Measurements from ENCODE around the gene SLC25A13.
"Not testable (repeated sequence)": the region's sequence is repeated elsewhere in the genome, so short reads cannot be mapped to it uniquely, and the experiment has no call there.

SLC25A13 gene

DNA sequence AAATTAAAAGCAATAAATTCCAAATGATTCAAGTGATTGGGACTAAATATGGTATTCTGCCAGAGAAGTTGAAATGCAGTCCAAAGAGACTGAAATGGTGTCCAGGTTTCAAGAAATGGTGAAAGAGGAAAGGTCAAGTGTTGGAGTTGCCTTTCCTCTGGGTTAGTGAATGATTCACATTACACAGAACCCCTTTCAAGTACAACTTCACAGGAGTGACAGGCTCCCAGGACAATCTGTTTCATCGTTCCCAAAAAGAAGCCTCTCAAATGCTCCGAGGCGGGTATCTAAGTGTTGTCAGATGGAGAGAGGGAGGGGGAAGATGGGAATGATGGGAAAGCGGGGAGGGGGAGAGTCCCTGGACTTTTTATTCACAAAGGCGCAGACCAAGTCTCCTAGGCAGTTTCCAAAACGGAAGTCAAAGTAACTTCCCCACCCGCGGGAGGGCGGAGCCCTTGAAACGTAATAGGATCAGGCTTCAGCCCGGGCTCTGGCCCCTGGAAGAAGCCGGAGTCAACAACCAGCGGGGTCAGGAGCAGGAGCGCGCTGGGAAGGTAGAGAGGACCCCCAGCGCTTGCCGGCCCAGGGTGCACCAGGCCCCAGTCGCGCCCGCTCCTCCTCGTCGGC, 754 bp downstream of the SLC25A13 start:
- DNase-seq: peak; percentile 60

DNA sequence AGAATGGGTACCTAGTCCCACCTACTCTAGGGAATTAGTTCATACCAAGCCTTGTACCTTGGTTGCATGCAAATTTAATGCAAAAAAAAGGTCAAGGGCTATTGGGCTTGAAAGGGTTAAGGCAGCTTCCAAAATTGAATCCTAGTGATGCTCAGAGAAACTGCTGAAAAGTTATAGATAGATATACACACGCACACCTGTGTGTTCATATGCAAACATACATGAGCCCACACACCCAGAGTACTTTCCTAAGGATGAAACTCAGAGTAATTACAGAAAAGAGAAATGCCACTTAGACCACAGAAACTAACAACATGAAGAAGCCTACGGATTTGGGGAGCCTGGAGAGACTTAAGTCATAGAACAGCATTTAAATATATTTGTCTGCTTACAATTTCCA, 1.5 kb downstream of the SLC25A13 start:
- no peak for DNase-seq

DNA sequence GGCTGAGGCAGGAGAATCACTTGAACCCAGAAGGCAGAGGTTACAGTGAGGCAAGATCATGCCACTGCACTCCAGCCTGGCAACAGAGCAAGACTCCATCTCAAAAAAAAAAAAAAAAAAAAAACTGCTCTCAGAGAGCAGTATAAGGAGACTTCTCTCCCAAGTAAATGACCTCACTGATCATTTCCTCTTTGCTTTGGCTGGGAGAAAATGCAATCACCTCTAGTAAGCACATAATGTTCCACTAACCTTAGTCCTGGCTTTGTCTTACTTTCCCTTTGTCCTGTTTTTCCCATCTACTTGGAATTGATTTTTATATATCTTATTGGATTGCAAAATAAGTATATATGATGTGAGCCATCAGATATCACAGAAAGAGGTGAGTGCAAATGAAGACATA, 2.5 kb downstream of the SLC25A13 start:
- DNase-seq: no peak

DNA sequence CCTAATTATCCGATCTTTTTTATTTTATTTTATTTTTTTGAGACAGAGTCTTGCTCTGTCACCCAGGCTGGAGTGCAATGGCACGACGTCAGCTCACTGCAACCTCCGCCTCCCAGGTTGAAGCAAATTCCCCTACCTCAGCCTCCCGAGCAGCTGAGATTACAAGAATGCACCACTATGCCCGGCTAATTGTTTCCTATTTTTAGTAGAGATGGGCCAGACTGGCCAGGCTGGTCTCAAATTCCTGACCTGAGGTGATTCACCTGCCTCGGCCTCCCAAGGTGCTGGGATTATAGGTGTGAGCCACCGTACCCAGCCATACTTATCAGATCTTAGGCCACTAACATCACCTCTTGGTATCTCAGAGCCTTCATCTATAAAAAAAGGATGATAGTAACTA, 4.9 kb downstream of the SLC25A13 start:
- no peak for DNase-seq

DNA sequence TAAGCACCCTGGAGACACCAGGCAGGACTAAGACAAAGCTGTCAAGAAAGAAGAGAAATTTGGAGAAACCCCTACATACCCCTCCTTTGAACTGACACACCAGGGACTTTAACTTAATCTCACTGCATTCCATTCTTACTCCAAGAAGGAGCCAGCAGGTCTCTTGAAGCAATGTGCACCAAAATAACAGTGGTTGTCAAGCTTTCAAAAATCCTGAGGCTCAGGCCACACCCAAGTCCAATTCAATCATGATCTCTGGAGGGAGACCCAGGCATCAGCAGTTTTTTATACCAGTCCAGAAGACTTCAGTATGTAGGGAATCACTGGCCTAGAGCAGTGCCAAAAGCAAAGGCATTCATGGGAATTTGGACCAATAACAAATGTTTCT, 6.8 kb downstream of the SLC25A13 start:
- DNase-seq: no peak

DNA sequence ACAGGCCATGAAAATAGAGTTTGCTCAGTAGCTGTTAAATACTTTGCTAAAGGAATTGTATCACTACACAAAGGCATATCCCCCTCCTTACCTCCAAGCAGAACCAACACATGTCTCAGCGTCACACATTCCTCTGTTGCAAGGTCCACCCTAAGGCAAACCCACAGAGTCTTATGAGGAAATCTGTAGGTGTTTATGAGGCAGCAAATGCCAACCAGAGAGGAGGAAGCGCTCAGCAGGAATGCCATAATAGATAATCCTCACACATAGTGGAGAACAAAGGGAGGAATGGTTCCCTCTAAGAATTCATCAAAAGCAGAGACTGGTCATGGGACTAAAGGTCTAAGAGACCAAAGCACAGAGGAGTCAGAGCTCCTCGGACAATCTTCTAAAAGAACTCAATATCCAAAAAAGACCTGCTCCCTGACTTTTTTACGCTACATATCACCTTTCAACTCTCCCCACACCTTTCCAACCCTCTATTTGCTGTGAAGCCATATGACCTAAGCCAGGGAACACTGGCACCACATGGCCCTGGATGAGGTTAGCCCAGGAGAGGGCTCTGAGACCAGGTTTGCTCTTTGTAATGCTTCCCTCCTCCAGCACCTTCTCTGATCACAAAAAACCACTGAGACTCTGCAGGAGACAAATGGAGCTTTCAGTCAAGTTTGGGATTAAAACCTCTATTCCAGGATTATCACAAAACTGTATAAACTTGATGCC, 7.3 kb downstream of the SLC25A13 start:
- no peak for DNase-seq

DNA sequence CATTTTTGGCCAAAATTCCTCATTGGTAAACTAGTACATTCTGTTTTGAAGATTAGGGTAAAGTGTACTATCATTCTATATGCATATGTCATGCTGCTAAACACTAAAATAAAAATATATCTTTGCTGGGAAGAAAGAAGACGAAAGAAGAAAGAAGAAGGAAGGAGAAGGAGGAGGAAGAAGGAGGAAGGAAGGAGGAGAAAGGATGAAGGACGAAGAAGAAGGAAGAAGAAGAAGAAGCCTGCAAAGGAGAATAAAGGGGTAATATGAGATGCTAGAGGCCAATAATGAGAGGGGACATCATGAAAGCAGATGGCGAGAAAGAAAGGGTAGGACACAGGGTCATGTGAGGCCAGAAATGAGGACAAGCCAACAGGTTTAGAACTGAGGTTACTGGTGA, 8.0 kb downstream of the SLC25A13 start:
- DNase-seq: no peak

DNA sequence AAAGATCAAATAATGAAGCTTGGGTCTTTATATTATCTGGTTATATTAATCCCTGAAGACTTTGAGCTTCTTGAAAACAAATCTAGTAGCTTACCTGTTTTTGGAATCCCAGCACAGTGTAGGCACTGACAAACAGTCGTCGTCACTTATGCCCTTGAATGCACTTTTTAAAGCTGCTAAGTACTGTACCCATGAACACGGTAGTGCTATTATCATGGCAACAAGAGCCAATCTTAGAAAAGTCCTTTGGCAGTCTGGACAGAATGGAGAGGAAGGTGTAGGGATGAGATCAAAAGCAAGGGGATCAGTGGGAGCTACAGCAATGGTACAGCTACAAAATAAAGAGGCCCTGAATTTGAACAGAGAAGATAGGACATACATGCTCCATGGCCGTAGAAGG, 9.4 kb downstream of the SLC25A13 start:
- DNase-seq: no peak

DNA sequence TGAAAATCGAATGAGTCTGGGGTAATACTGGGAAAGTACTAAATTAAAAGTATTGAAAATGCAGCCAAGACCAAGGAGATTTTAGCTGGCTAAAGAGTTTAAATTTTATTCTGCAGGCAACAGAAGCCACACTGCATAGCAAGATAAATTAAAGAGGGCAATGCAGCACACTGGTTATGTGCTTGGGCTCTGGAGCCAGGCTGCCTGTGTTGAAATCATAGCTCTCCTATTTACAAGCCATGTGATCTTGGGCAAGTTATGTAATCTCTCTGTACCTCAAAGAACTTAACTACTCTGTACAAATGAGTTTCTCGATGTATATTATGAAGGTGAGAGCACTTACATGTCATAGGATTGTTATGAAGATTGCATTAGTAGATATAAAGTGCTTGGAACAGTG, 9.9 kb downstream of the SLC25A13 start:
- no peak for DNase-seq

DNA sequence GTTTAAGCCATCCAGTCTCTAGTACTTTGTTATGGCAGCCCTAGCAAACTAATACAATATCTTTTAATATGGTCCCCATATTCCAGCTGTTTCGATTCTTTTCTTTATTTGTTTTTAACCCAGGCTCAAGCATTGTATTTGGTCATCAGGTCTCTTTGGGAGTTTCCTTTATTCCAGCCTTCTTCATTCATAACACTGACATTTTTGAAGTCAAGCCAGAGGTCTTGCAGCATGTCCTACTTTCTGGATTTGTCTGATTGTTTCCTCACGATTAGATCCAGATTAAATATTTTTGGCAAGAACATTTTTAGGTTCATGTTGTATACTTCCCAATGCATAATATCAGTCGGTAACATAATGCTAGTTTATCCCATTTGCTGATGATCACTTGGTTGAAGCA, 11.8 kb downstream of the SLC25A13 start:
- DNase-seq: no peak

DNA sequence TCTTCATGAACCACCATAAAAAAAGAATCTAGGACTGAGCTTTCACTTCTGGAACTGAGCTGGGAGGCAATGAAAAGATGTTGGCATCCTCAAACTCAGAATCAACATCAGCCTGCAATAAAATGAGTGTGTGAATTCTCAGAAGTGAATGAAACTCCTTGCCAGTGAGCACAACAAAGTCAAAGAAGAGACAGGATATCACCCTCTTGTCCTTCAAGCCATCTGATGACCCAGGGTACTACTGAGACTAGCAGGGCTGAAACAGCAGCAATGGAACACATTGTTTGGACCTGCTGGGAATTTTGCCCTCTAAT, 13.0 kb downstream of the SLC25A13 start:
- DNase-seq: no peak

DNA sequence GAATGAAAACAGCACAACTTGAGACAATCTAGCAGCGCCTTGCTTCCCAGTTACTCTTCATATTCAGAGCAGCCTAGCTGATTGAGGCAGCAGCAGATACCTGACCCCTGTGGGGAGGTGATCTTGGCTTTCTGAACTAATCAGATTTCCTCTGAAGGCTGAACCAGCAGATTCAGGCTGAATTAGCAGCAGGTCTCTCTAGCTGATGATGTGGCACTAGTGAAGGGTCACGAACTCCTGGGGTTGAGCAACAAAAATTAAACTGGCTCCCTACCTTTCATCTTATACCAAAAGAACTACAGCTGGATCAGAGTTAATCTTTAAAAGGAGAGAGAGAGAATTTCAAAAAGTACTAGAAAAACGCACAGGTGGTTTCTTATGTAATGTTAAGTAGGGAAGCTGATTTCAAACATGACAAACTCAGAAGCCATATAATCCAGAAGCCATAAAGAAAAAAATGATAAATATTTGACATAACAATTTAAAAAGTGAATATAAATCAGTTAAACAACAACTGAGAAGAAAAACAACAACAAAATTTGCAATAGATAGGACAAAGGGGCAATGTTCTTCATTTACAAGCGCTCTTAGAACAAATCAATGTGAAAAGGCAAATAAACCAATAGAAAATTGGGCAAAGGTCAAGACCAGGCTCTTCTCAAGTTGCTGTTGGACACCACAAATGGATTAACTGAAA, 13.5 kb downstream of the SLC25A13 start:
- DNase-seq: no peak

DNA sequence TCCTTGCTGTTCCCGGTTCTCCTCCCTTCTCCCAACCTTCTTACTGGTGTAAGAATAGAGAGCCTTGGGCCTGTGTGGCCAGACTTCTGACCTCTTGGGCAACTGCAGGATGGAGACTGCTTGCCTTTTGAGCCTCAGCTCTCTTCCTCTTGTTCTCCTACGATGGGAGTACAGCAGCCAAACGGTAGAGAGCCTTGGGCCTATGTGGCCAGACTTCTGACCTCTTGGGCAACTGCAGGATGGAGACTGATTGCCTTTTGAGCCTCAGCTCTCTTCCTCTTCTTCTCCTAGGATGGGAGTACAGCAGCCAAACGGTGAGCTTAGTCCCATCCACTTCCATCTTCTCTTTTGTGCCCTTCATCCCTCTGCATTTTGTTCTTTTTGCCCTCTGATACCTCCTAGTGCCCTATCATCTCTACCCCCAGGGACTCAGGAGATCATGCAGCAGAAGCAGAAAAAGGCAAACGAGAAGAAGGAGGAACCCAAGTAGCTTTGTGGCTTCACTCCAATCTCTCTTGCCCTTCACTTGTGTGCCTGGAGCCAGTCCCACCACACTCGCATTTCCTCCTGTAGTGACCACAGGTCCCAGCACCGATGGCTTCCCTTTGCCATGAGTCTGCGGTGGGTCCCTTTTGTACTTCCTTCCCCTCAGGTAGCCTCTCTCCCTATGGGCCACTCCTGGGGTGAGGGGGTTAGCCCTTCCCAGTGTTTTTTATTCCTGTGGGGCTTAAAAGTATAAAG, 15.3 kb downstream of the SLC25A13 start:
- no peak for DNase-seq

DNA sequence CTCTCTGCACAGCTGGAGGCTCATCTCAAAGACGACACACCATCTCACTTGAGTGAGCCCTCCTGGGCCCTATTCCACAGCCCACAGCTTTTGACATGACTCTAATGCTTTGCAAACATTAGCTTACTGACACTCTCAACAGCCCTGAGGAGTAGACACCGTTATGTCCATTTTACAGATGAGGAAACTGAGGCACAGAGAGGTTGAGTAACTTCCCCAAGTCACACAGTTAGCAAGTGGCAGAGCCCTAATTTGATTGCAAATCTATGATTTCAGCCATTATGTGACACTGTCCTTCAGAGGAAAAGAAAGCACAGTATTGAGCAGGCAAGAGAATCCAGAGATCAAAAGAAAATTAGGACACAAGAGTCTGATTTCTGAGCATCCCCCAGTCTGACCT, 16.0 kb downstream of the SLC25A13 start:
- no peak for DNase-seq

DNA sequence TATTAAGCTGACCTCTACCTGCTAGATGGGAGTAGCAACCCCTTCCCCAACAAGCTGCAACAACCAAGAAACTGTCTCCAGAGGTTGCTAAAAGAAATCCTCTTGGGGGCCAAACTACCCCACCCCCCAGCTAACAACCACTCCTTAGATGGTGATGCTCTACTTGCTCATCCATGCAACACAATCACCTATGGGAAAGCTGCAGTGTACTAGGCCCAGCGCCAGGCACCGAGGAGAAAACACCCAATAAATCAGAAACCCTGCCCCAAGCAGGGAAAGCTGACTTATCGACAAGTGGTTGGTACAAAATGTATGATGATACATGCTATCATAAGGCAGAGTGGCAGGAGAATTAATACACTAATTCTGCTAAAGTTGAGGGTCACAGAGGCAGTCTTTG, 17.3 kb downstream of the SLC25A13 start:
- DNase-seq: no peak

DNA sequence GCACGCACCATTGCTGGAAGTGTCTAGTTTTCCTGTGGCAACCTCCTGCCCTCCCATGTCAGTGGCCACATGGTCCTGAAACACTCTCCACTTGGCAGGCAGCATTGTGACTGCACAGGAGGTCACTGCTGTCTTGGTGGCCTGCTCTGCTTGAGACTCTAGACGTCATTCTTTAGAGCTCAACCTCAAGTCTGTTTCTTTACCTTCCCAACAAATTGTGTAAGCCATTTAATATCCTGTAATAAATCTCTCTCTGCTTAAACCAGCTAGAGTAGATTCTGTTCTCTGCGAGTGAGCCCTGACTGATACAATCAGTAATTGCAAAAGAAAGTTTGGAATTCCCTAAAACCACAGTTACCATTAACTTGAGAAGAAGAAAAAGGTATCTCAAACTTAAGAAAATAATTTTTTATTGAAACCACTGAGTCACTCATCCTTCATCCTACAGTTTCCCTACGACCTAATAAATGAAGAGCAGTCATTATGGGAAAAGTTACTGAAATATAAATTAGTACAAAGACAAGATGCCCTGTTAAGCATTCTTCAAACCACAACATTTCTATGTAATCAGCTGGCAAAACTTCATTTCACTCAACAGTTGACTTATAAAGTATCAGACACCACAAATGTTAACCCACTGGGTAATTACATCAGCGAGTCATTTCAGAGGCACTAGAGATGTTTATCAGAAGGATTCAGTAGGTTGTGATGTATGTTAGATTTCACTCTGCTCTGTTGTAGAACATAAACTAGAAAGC, 18.0 kb downstream of the SLC25A13 start:
- DNase-seq: no peak

DNA sequence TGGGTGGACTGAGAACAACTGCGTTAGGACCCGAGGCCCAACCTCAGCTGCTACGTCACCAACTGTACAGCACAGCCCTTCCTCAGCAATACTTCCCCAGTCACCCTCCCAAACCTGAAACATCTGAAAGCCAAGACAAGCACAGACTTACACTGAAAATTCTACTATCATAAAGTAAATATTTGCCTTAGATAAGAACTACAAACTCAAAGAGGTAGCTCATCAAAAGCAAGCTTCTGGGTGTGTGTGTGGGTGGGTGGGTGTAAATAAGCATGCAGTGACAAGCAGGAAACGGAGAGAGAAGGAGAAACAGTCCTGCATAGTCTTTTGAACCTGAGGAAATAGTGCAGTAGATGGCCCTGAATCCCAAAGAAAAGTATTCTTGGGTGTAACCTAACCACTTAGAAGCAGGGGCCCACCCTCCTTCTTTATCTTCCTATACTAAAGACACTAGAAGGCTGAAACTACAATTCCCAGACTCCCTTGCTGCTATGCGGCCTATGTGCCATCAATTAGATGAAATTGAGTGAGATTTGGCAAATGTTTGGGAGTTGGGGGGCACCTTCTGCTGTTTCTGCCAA, 18.7 kb downstream of the SLC25A13 start:
- DNase-seq: no peak

DNA sequence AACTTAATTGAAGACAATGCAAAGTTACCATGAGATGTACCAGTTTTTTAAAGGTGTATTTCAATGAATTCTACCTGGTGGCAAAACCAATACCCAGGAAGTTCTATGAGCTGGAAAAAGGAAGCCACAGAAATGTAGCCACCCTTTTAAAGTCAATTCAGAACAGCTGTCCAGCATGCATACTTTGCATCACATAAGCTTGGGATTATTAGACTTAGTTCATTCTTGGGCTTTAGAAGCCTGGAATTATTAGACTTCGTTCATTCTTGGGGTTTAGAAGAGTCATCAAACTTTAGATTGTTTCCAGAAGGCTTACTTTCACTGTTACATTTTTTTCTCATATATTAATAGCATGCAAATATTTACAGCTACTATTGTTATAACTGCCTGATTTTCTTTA, 20.9 kb downstream of the SLC25A13 start:
- no peak for DNase-seq

DNA sequence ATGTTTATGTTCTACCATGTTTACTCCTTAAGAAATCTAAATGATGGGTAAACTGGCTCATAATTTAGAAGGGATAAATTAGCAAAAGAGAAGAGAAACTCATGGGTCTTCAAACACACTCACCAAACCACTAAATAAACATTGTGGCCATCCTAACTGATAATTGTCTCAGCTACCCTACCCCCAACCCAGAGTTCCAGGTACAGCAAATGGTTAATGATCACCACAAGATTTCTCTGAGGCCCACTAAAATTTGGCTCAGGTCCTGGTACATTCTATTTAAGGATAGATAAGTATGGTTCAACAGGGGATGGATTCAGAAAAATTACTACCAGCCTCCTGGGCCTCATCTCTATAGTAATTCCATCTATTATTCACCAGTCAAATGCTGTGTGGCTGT, 21.4 kb downstream of the SLC25A13 start:
- no peak for DNase-seq

DNA sequence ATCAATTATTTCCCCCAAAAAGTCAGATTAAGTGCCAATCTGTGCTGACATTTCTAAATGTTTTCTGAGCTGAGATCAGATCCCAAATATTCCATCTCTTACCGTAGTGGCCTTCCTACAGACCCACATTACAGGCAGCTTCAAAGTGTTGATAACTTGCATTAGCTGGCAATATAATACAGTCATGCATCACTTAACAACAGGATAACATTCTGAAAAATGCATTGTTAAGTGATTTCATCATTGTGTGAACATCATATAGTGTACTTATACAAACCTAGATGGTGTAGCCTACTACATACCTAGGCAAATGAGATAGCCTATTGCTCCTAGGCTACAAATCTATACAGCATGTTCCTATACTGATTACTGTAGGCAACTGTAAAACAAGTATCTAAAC, 22.4 kb downstream of the SLC25A13 start:
- no peak for DNase-seq

DNA sequence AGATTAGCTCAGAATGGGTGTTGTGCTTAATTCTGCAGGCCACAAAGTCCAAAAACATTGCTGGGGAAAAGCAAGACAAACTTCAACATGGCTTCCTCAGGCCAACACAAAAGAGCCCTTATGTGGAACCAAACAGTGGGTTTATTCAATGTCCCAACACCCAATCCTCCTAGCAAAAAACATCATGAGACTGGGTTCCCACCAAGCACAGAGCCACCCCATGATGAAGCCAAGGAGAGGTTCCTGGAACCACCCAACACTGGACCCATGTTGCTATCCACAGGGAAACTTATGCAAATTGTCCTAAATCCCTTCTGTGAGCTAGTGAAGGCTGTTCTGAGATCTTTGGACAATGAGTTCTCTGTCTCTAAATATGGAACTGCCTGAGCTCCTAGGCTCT, 24.0 kb downstream of the SLC25A13 start:
- no peak for DNase-seq

DNA sequence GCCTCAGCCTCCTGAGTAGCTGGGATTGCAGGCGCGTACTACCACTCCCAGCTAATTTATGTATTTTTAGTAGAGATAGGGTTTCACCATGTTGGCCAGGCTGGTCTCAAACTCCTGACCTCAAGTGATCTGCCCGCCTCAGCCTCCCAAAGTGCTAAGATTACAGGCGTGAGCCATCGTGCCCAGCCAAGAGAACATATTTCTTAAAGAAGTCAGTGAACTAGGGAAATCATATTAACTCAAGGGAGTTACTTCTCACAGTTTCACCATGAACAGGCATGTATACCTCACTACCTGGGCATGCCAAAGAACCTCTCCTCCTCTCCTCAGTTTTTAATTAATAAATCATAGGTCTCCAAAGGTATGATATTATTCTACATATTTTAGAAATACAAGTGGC, 24.5 kb downstream of the SLC25A13 start:
- DNase-seq: not testable (repeated sequence)

DNA sequence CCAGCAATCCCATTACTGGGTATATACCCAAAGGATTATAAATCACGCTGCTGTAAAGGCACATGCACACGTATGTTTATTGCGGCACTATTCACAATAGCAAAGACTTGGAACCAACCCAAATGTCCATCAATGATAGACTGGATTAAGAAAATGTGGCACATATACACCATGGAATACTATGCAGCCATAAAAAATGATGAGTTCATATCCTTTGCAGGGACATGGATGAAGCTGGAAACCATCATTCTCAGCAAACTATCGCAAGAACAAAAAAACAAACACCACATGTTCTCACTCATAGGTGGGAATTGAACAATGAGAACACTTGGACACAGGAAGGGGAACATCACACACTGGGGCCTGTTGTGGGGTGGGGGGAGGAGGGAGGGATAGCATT, 28.0 kb downstream of the SLC25A13 start:
- not testable (repeated sequence) for DNase-seq

Measured in NCI-H1436 (cell line).